ENCODE results near the gene GABRR2. TPM values are rescaled to one million over a fixed set of nuclear protein-coding genes. Genes with fewer than 3 reads are reported as not detected.

The GABRR2 gene
- total RNA-seq, 1 experiment from 2014 or later, result 0.78 TPM

- no peak for DNase-seq
- no peaks in the 10 kb centered on the region for H3K9me3 Mint-ChIP-seq (ENCODE audit: low read depth, unreplicated experiment)
- H3K4me1 Mint-ChIP-seq (ENCODE audit: low read depth, unreplicated experiment), result peaks cover 19% of the 10 kb centered on the region
- no peaks in the 10 kb centered on the region for H3K27me3 Mint-ChIP-seq (ENCODE audit: unreplicated experiment)
- CTCF ChIA-PET, result no interaction called here
- H3K4me3 Mint-ChIP-seq (ENCODE audit: low read depth, unreplicated experiment), result peak overlapping the region; percentile 83
- TF ChIP-seq CTCF (IDR thresholded peaks at IDR 0.05; ENCODE audit: unreplicated experiment), result no peak
- intact Hi-C loops (cut with micrococcal nuclease; ENCODE audit: unreplicated experiment), result loop anchor here (5.0 kb wide), 1 partner anchor 57 kb away; no protein-coding TSS in a partner anchor
- H3K27ac Mint-ChIP-seq (ENCODE audit: unreplicated experiment), result peak overlapping the region; percentile 60
- no TSS peak for BruUV-seq (replicated peaks)
- peaks cover 31% of the 10 kb centered on the region for H3K36me3 Mint-ChIP-seq (ENCODE audit: insufficient read depth, unreplicated experiment)
These were observed 38.7 kb upstream of the GABRR2 start for GRCh38 chr6:89353702-89354392.

- TSS peak; percentile 87 for BruUV-seq (replicated peaks)
- CTCF ChIA-PET, result no interaction called here
- no peak for DNase-seq
- H3K36me3 Mint-ChIP-seq (ENCODE audit: insufficient read depth, unreplicated experiment), result peaks cover 31% of the 10 kb centered on the region
- H3K4me1 Mint-ChIP-seq (ENCODE audit: low read depth, unreplicated experiment), result peaks cover 27% of the 10 kb centered on the region
- TF ChIP-seq CTCF (IDR thresholded peaks at IDR 0.05; ENCODE audit: unreplicated experiment), result no peak
- H3K4me3 Mint-ChIP-seq (ENCODE audit: low read depth, unreplicated experiment), result peak overlapping the region; percentile 83
- intact Hi-C loops (cut with micrococcal nuclease; ENCODE audit: unreplicated experiment), result loop anchor here (5.0 kb wide), 1 partner anchor 56 kb away; no protein-coding TSS in a partner anchor
- H3K27me3 Mint-ChIP-seq (ENCODE audit: unreplicated experiment), result no peaks in the 10 kb centered on the region
- peak overlapping the region; percentile 84 for H3K27ac Mint-ChIP-seq (ENCODE audit: unreplicated experiment)
- no peaks in the 10 kb centered on the region for H3K9me3 Mint-ChIP-seq (ENCODE audit: low read depth, unreplicated experiment)
These were observed 38.0 kb upstream of the GABRR2 start for GRCh38 chr6:89353118-89353556.

- intact Hi-C loops (cut with micrococcal nuclease; ENCODE audit: unreplicated experiment), result loop anchor here (5.0 kb wide), 1 partner anchor 55 kb away; no protein-coding TSS in a partner anchor
- peaks cover 33% of the 10 kb centered on the region for H3K4me1 Mint-ChIP-seq (ENCODE audit: low read depth, unreplicated experiment)
These were observed 37.4 kb upstream of the GABRR2 start, which contains the start of gene UBE2J1 for GRCh38 chr6:89352278-89353117. TSS of gene UBE2J1 (minus strand) at chr6:89352722. CDS start at chr6:89352569, 153 bp downstream.

More at GRCh38 chr6:89352278-89353117, 37.4 kb upstream of the GABRR2 start, which contains the start of gene UBE2J1:
- no peaks in the 10 kb centered on the region for H3K9me3 Mint-ChIP-seq (ENCODE audit: low read depth, unreplicated experiment)
- no TSS peak for BruUV-seq (replicated peaks)
- H3K4me3 Mint-ChIP-seq (ENCODE audit: low read depth, unreplicated experiment), result peak within 1 kb of the TSS; percentile 83
- no peak for TF ChIP-seq CTCF (IDR thresholded peaks at IDR 0.05; ENCODE audit: unreplicated experiment)
- DNase-seq, result peak; percentile 89
- CTCF ChIA-PET, result interaction anchor here (0.7 to 1.2 kb wide), 2 partner anchors 55 kb away, joined by 3 read pairs; no protein-coding TSS in a partner anchor
- no peaks in the 10 kb centered on the region for H3K27me3 Mint-ChIP-seq (ENCODE audit: unreplicated experiment)
- H3K36me3 Mint-ChIP-seq (ENCODE audit: insufficient read depth, unreplicated experiment), result peaks cover 31% of the 10 kb centered on the region
- peak within 1 kb of the TSS; percentile 84 for H3K27ac Mint-ChIP-seq (ENCODE audit: unreplicated experiment)

All from Calu3 (cell line).